Measurements from ENCODE around the gene C1QB.

The C1QB gene

DNA sequence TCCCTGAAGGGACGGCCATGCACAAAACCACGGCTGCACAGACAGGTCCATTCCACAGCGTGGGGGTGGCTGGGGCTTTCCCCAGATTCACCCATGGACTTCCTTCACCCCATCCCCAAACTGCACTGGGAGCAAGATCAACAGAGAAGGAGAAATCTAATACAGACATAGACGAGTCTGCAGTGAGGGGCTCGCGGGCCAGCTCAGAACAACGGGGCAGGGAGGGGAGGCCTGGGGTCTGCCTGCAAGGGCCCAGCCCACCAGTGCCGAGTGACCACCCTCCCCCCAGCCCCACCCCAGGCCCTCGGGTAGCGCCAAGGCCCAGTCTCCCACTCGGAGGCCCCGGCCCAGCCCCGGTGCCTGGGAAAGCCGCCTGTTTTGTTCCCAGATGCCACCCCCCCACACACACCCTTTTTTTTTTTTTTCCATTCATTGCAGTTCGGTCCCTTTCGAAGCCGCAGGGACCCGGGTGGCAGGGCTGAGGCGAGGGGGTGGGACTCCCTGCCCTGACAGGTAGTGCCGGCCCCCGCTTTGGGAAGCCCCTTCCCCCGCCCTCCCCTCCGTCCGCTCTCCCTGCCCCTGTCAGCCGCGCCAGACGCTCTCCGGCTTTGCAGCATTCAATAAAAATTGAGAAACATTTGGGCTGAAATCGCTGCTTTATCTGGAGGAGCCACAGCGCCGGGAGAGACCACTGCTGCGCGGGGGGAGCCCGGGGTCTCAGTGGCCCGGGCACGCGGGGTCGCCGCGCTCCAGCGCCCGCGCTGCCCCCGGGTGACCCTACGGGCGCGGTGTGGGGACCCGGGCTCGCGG lies 57.1 kb downstream of the C1QB start:
- TF ChIP-seq, protein P1, sequence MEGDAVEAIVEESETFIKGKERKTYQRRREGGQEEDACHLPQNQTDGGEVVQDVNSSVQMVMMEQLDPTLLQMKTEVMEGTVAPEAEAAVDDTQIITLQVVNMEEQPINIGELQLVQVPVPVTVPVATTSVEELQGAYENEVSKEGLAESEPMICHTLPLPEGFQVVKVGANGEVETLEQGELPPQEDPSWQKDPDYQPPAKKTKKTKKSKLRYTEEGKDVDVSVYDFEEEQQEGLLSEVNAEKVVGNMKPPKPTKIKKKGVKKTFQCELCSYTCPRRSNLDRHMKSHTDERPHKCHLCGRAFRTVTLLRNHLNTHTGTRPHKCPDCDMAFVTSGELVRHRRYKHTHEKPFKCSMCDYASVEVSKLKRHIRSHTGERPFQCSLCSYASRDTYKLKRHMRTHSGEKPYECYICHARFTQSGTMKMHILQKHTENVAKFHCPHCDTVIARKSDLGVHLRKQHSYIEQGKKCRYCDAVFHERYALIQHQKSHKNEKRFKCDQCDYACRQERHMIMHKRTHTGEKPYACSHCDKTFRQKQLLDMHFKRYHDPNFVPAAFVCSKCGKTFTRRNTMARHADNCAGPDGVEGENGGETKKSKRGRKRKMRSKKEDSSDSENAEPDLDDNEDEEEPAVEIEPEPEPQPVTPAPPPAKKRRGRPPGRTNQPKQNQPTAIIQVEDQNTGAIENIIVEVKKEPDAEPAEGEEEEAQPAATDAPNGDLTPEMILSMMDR (IDR thresholded peaks at IDR 0.05; ENCODE audit: insufficient read depth, low read depth, low read length, missing control alignments): no peak
- peak overlapping the region; percentile 24 for H3K4me3 ChIP-seq (ENCODE audit: low read depth, low read length)
- peak; percentile 57 for DNase-seq (ENCODE audit: low read depth)

DNA sequence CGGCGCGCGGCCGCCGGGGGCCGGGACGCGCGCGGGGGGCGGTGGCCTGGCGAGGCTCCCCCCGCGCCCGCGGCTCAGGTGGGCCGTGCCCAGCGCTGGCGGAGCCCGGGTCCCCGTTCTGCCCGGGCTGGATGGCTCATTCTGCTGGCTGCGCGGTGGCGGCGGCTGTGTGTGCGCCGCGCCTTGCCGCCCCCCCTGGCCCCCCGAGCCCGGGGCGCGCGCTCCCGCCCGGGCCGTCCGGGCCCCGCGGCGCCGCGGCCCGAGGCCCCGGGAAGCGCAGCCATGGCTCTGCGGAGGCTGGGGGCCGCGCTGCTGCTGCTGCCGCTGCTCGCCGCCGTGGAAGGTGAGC lies 57.6 kb downstream of the C1QB start, which contains the start of gene EPHB2:
Gene EPHB2 (plus strand): TSS at position 139 of the 349 bp plus-strand sequence. CDS start 144 bp downstream, at position 283.
- H3K4me3 ChIP-seq (ENCODE audit: low read depth, low read length): peak within 1 kb of the TSS; percentile 32
- TF ChIP-seq, protein P1 (IDR thresholded peaks at IDR 0.05; ENCODE audit: insufficient read depth, low read depth, low read length, missing control alignments): no peak
- DNase-seq (ENCODE audit: low read depth): peak; percentile 43

DNA sequence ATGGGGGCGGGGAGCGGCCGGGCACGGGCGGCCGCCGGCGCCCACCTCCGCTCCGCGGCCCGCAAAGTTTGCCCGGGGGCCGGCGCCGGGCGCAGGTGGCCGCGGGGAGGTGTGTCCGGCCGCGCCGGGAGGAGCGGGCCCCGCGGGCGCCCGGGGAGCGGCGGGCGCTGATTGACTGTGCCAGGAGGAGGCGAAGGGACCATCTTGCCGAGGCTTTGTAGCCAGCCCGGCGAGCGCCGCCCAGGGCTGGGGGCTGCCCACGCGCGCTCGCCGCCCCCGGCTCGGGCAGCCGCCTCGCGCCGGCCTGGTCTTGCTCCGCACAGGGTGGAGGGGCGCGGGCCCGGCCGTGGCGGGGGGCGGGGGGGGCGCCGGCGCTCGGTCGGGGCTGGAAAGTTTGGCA lies 58.0 kb downstream of the C1QB start:
- no peak overlapping the region for H3K4me3 ChIP-seq (ENCODE audit: low read depth, low read length)
- TF ChIP-seq, protein P1 (IDR thresholded peaks at IDR 0.05; ENCODE audit: insufficient read depth, low read depth, low read length, missing control alignments): no peak
- DNase-seq (ENCODE audit: low read depth): no peak
